DND-41 (cell line): ENCODE measurements around the gene LAYN.

Experiments
- EZH2 ChIP-seq: IDR thresholded peaks from 3 replicates; pipeline ENCODE4 v1.6.1; 2012; ENCODE audit warnings: borderline replicate concordance, low read depth, mild to moderate bottlenecking, moderate library complexity, low read length, inconsistent platforms; ENCODE audit not compliant: severe bottlenecking
- TF ChIP-seq, protein P1 (sequence below): IDR thresholded peaks from 2 replicates; pipeline ENCODE4 v1.5.1; 2012; ENCODE audit warnings: borderline replicate concordance, low read length, moderate library complexity, mild to moderate bottlenecking; ENCODE audit not compliant: poor library complexity, severe bottlenecking; ENCODE audit errors: extremely low read depth

DNA sequence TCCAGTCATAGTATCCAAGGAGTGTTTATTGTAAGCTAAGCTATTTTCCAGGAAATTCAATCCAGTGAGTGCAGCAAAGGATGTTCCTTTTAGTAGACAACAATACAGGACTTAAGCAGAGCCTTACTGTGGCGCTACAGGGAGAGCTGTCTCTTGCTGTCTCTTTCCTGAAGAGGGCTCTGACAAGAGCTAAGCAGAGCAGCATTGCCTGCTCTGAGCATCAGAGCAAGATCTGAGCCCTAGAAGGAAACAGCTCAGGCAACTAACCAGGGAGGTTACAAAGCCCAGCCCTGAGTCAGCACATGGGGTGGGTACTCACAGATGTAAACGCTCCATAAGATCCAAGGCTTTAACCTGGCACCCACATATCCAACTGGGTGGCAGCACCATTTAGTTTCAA is 8.0 kb downstream of the LAYN start:
- TF ChIP-seq, protein P1, sequence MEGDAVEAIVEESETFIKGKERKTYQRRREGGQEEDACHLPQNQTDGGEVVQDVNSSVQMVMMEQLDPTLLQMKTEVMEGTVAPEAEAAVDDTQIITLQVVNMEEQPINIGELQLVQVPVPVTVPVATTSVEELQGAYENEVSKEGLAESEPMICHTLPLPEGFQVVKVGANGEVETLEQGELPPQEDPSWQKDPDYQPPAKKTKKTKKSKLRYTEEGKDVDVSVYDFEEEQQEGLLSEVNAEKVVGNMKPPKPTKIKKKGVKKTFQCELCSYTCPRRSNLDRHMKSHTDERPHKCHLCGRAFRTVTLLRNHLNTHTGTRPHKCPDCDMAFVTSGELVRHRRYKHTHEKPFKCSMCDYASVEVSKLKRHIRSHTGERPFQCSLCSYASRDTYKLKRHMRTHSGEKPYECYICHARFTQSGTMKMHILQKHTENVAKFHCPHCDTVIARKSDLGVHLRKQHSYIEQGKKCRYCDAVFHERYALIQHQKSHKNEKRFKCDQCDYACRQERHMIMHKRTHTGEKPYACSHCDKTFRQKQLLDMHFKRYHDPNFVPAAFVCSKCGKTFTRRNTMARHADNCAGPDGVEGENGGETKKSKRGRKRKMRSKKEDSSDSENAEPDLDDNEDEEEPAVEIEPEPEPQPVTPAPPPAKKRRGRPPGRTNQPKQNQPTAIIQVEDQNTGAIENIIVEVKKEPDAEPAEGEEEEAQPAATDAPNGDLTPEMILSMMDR = no peak
- no peak for TF ChIP-seq EZH2
